Hematopoietic multipotent progenitor cell treated with erythropoietin and hydrocortisone succinate and interleukin-3 and kit ligand, for 17 days (in vitro differentiated cells): ENCODE measurements around the gene SLC12A6.
A peak's percentile ranks its signal among the peaks of the same experiment; 100 is the strongest.

Experiments used
- DNase-seq: peaks from one replicate; pipeline ENCODE4 v3.0.0-alpha.2; 2015; ENCODE audit warnings: low spot score

SLC12A6 gene

GRCh38 chr15:34259566-34259965 is 78.0 kb downstream of the SLC12A6 start:
- DNase-seq = no peak

GRCh38 chr15:34258151-34258550 is 79.4 kb downstream of the SLC12A6 start:
- DNase-seq = no peak

DNA sequence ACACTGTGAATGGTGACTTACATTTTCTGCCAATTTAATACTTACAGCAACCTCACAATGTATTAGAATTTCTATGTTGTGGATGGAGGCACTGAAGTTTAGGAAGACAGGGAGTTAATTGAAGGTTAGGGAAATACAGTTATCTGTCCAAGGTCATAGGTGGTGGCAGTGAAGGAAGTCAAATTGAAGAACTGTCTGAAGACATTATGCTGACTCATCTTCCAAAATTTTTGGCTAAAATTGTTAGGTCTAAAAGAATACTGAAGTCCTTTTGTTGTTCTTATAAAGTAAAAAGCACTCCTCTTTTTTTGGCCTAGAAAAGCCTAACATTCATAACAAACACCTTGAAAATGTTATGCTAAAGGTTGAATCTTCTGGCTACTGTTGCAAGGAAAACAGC is 85.0 kb downstream of the SLC12A6 start:
- no peak for DNase-seq

DNA sequence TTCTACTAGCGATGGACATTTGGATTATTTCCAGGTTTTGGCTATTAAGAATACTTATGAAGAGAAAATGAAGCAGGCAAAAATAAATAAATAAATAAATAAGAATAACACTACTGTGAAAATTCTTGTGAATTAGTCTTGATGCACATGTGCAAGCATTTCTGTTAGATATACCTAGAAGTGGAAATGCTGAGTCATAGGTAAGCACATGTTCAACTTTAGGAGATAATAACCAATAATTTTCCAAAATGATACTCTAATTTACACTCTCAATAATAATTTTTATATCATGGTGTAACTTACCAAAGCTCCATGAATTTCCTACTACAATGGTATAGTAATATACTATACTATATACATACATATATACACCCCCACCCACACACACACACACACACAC is 89.4 kb downstream of the SLC12A6 start:
- DNase-seq = peak; percentile 49

DNA sequence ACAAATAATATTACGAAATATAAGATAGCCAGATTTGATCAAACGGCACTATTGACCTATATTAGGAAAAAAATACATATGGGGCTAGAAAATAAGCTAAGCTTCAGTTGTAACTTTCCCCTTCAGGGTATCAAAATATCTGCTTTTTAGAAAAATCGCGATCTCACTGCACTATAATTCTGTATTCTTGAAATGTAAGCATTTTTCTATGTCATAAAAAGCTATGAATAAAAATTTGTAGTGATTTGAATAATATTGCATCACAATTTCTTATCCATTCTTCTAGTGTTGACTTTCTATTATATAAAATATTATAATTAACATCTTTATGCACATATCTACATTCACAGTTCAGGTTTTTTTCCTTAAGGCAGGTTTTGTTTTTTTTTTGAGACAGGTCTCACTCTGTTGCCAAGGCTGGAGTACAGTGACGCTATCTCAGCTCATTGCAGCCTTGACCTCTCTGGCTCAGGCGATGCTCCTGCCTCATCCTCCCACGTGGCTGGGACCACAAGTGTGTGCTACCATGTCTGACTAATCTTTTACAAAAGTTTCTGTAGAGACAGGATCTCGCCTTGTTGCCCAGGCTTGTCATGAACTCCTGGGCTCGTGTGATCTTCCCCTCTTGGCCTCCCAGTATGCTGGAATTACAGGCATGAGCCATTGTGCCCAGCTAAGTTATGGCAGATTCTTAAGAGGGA is 91.2 kb downstream of the SLC12A6 start:
- no peak for DNase-seq

- DNase-seq = no peak
Observed at GRCh38 chr15:34243226-34243625, 94.4 kb downstream of the SLC12A6 start.

GRCh38 chr15:34242331-34242710 is 95.3 kb downstream of the SLC12A6 start:
- DNase-seq = no peak

DNA sequence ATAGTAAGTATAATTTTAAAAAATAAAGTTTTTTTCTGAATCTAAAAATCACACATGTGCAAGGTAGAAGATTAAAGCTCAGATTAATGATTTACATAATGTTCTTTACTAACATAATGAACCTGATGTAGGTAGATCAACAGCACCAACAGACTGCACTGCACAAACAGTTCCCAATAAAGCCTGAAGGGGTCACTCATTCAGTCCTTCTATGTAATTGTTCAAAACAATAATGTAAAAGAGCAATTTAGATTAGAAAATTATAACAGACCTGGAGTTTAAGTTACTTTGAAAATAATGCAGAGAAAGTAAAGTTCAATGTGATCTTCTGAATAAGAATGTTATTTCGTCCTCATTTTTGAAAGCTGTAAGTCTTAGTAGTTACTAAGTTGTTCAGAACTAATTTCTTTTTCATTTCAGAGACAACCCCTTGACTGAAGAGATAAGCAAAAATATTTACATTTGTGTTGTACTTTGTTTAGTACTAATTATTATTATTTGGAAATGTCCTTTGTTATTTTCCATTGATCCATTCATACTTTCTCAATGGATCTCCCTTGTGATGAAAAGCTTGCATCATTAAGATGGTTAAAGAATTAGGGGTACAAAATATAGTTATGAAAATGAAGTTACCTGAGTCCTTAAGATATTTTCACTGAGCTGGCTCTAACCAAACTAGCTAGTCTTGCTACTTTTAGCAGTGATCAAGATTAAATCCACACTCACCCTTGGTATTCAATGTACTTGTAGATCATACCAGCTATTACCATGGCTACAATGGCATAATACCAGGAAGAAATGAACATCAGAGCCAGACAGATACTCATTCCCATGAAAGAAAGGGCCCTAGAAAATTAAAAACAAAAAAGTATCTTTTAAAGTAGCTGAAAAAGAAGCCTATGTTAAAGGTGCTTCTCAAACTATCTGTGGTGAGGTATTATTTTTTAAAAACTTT is 95.9 kb downstream of the SLC12A6 start:
- DNase-seq = peak; percentile 55

DNA sequence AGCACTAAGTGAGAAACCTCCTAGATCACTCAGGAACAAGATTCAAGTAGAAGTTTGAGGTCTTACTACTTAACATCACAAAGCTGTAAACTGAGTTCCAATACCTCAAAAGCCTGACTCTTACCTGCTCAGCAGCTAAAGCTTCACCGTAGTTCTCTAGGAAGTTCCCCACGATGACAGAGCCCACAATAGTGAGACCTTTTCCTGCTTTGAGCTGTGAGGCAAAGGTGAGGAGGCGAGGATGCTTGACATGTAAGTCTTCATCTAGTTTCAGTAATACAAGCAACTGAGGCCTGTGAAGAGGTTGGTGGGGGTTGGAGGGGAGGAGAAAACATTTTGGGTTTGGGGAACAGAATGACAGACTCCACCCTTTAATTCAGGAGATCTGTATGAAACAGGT is 97.0 kb downstream of the SLC12A6 start:
- no peak for DNase-seq

DNA sequence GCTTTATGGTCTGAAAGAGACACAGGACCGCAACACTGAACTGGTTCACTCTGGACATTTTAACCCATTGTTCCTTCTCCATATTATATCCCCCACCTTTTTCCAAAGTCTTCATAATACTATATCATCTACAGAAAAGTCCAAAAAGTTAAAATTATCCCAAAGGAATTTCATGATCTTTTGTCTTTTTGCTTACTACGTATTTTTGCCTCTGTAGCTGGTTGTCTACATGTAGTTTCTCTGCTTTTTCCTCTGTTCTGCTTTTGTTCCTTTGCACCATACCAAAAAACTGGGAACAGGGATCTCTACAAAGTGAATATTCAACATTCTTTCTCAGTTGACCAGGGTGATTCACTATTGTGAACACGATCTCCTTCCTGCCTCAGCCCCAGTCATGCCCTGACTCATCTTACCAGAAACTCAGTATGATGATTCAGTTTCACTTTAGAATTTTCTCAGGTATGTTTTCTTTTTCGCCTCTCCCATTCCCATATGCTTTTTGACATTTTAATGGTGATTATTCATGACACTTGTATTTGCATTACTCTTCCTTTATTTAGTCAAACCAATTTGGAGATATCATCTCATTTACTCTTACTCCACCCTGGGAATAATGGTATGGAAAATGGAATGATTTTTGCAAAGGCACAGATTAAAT is 98.3 kb downstream of the SLC12A6 start:
- no peak for DNase-seq

DNA sequence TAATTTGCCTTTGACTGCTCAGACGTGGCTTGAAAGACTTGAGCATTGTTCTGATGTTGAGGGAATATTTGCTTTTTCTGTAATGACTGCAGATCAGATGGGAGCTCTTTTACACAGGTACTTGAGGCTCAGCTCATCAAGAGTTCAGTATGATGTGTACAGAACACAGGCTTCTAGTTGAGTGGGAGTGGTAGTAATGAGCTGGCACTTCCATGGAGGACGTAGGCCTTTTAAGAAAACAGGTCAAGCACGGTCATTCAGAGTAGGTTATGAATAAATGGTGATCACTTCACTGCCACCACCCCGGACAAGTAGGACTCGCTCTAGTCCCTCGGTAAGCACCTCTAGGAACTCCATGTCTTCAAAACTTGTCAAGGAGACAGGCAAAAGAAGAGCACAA is 104.0 kb downstream of the SLC12A6 start:
- no peak for DNase-seq

DNA sequence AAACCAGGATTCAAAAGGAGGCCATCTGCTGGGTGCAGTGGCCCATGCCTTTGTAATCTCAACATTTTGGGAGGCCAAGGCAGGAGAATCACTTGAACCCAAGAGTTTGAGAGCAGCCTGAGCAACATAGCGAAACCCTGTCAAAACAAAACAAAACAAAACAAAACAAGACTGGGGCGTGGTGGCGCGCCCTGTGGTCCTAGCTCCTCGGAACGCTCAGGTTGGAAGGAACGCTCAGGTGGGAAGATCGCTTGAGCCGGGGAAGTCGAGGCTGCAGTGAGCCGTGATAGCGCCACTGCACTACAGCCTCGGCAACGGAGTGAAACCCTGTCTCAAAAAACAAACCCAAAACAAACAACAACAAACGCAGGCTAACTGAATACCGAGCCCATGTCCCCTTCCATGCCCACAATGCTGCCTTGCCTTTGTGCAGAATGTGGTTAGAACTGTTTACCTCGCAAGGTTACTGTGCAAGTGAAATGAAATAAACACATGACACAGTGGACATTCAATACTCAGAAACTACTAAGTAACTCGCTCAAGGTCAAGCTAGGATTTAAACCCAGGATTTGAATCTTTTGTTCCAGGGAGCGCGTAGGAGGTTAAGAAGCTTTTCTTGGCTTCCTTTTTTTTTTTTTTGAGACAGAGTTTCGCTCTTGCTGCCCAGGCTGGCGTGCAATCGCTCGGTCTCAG is 113.5 kb downstream of the SLC12A6 start:
- no peak for DNase-seq

- DNase-seq = no peak
Observed at GRCh38 chr15:34217587-34218225, 119.9 kb downstream of the SLC12A6 start.

GRCh38 chr15:34216527-34217270 is 120.9 kb downstream of the SLC12A6 start:
- DNase-seq = no peak

DNA sequence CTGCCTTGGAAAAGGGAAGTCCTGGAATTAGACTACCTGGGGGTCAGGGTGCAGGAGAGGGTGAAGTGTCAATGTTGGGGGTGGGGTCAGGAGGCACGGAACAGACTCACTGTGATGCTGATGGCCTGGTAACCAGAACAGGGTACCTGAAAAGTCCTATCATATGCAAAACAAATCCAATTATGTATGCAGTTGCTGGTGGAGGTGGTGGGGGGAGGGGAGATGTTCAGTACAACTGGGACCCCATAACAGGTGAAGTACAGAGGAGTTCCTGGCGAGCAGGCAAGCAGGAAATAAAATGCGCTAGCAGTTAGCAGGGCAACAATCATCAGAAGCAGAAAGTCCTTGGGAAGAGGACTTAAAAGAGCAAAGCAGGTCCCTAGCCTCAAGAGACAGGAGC is 123.4 kb downstream of the SLC12A6 start:
- no peak for DNase-seq

- DNase-seq = no peak
Observed at GRCh38 chr15:34213690-34214089, 123.9 kb downstream of the SLC12A6 start.

DNA sequence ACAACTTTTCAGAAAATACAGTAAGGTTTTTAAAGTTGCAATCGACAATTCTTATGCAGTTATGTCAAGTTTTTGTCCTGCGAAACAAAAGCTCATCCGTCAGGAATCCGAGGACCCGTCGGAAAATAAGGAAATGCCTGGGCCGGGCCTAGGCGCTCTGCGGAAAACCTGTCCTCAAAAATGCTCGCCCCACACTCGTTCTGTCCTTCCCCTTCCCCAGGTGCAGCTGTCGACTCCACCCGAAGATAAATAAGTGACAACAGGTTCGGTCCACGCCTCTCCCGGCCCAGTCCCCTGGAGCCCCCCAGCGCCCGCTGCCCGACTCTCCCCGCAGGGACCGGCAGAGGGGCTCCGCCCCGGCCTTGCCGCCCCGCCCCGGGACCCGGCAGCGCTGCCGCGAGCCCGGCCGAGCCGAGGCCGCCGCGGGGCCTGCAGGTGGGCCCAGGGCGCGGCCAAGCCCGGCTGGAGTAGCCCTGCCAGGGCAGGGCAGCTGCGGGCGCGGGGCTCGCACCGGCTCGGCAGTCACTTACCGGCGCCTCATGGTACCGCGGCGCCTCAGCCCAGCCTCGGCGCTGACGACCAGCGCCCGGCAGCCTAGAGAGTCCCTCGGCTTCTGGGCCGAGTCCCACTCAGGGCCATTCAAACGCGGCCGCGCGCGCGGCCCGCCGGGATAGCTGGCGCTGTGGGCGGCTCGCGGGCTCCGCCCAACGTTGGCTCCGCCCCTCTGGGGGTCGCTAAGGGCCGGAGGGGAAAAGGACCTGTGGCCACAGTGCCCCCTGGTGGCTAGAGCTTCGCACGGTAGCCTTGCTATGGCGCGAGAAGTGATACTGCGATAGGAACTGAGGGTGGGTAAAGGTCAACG is 127.9 kb downstream of the SLC12A6 start, which contains the start of gene KATNBL1:
TSS of gene KATNBL1 (minus strand) at position 676 of the 862 bp plus-strand sequence. CDS start 46,420 bp downstream, outside the sequence.
- peak; percentile 97 for DNase-seq

GRCh38 chr15:34206011-34206410 is 131.6 kb downstream of the SLC12A6 start:
- DNase-seq = no peak

DNA sequence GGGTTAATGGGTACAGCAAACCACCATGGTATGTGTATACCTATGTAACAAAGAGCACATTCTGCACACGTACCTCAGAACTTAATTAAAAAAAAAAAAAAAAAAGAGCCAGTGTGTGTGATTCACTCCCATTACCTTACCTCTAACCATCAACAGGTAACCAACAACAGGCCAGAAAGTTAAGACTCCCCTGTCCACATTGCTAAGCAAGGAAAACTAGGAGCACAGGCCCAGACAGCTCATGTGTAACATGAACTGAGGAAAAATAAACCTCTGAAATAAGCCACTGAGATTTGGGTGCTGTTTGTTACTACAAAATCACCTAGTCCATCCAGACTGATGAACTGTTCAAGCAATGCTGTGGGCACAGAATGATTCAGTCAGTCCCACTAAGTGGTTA is 133.6 kb downstream of the SLC12A6 start:
- DNase-seq = no peak

DNA sequence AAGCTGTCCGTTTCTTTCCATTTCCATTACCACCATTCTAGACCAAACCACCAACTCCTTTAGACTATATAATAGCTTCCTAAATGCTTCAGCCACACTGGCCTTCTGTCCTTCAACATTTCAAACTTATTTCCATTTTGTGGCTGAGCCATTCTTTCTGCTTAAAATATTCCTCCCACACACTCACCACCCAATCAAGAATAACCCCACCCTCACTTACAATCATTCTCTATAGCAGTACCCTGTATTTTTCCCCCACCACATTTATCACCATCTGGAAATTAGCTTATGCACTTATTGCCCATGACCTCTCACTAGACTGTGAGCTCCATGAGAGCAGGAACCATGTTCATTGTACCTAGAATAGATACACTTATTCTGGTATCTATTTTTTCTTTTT is 134.3 kb downstream of the SLC12A6 start:
- no peak for DNase-seq
